HG03095 (cell line): ENCODE results near the gene TECTA.

Experiments used
- ATAC-seq: cut with Tn5 transposase; IDR thresholded peaks from one replicate; pipeline ENCODE4 v1.9.1; 2021; ENCODE audit warnings: moderate library complexity; ENCODE audit not compliant: unreplicated experiment

TECTA gene

GRCh38 chr11:121100943-121101342 is at the start of gene TECTA:
TSS of gene TECTA (plus strand) at chr11:121101243. CDS start at chr11:121102666, 1,423 bp downstream.
- ATAC-seq, result no peak

GRCh38 chr11:121053244-121053643 is 47.8 kb upstream of the TECTA start:
- ATAC-seq, result no peak

- ATAC-seq, result no peak
Observed at GRCh38 chr11:121054266-121054665, 46.8 kb upstream of the TECTA start.

GRCh38 chr11:121055076-121055475 is 46.0 kb upstream of the TECTA start:
- no peak for ATAC-seq

GRCh38 chr11:121057922-121058321 is 43.1 kb upstream of the TECTA start:
- no peak for ATAC-seq

- ATAC-seq, result no peak
Observed at GRCh38 chr11:121058941-121059340, 42.1 kb upstream of the TECTA start.

- ATAC-seq, result peak; percentile 99
Observed at GRCh38 chr11:121059605-121060004, 41.4 kb upstream of the TECTA start.

- no peak for ATAC-seq
Observed at GRCh38 chr11:121063728-121064127, 37.3 kb upstream of the TECTA start.

GRCh38 chr11:121066623-121067022 is 34.4 kb upstream of the TECTA start:
- no peak for ATAC-seq

GRCh38 chr11:121067026-121067425 is 34.0 kb upstream of the TECTA start:
- no peak for ATAC-seq

GRCh38 chr11:121067453-121067852 is 33.6 kb upstream of the TECTA start:
- ATAC-seq, result no peak

GRCh38 chr11:121067962-121068647 is 32.9 kb upstream of the TECTA start:
- ATAC-seq, result no peak

- ATAC-seq, result no peak
Observed at GRCh38 chr11:121068787-121069186, 32.3 kb upstream of the TECTA start.

GRCh38 chr11:121070951-121071845 is 29.8 kb upstream of the TECTA start:
- no peak for ATAC-seq

GRCh38 chr11:121071846-121072450 is 29.1 kb upstream of the TECTA start:
- ATAC-seq, result no peak

- ATAC-seq, result no peak
Observed at GRCh38 chr11:121081321-121081720, 19.7 kb upstream of the TECTA start.

GRCh38 chr11:121082219-121082618 is 18.8 kb upstream of the TECTA start:
- no peak for ATAC-seq

GRCh38 chr11:121082670-121083069 is 18.4 kb upstream of the TECTA start:
- ATAC-seq, result no peak

- no peak for ATAC-seq
Observed at GRCh38 chr11:121086866-121087265, 14.2 kb upstream of the TECTA start.

- no peak for ATAC-seq
Observed at GRCh38 chr11:121089566-121089965, 11.5 kb upstream of the TECTA start.

- no peak for ATAC-seq
Observed at GRCh38 chr11:121090145-121090721, 10.8 kb upstream of the TECTA start.
